Astrocyte (in vitro differentiated cells and primary cell): ENCODE results near the gene SLC35B3. TPM values are rescaled to one million over a fixed set of nuclear protein-coding genes. Genes with fewer than 3 reads are reported as not detected.

ENCODE experiments used
- DNase-seq: peaks from one replicate; pipeline ENCODE4 v3.0.0-alpha.2; 2010; ENCODE audit warnings: low read depth
- FAIRE-seq: peaks from 2 replicates; lab custom pipeline; 2011; peaks lifted over from hg19 to GRCh38; lab: Jason Lieb, UNC
- H2AFZ ChIP-seq: 2 replicates; pipeline ENCODE4 v1.6.0; 2012; ENCODE audit warnings: low read depth, low read length, inconsistent platforms
- H3K27ac ChIP-seq: 2 replicates; pipeline ENCODE4 v1.5.1; 2011; ENCODE audit warnings: low read depth, low read length, inconsistent platforms
- H3K27me3 ChIP-seq: 2 replicates; pipeline ENCODE4 v1.6.0; 2011; ENCODE audit warnings: low read length, inconsistent platforms; ENCODE audit not compliant: insufficient read depth
- H3K36me3 ChIP-seq: 2 replicates; pipeline ENCODE4 v1.5.1; 2011; ENCODE audit warnings: low read length, inconsistent platforms; ENCODE audit not compliant: insufficient read depth
- H3K4me1 ChIP-seq: 2 replicates; pipeline ENCODE4 v1.5.1; 2011; ENCODE audit warnings: low read length, inconsistent platforms; ENCODE audit not compliant: insufficient read depth
- H3K4me2 ChIP-seq: 2 replicates; pipeline ENCODE4 v1.6.0; 2012; ENCODE audit warnings: low read length, inconsistent platforms
- H3K4me3 ChIP-seq: 2 replicates; pipeline ENCODE4 v1.5.1; 2011; ENCODE audit warnings: low read depth, mild to moderate bottlenecking, low read length, inconsistent platforms; ENCODE audit not compliant: insufficient read depth
- H3K79me2 ChIP-seq: 2 replicates; pipeline ENCODE4 v1.6.0; 2012; ENCODE audit warnings: mild to moderate bottlenecking, low read length, inconsistent platforms; ENCODE audit not compliant: insufficient read depth
- H3K9ac ChIP-seq: 2 replicates; pipeline ENCODE4 v1.6.0; 2012; ENCODE audit warnings: mild to moderate bottlenecking, low read length, inconsistent platforms
- H3K9me3 ChIP-seq: 2 replicates; pipeline ENCODE4 v1.5.1; 2012; ENCODE audit warnings: low read depth, mild to moderate bottlenecking, low read length, inconsistent platforms; ENCODE audit not compliant: insufficient read depth
- H4K20me1 ChIP-seq: 2 replicates; pipeline ENCODE4 v1.6.0; 2012; ENCODE audit warnings: low read length, inconsistent platforms; ENCODE audit not compliant: insufficient read depth
- H3K27ac Mint-ChIP-seq: one replicate; pipeline ENCODE4 v1.8.0; 2021; ENCODE audit warnings: mild to moderate bottlenecking, mixed read lengths; ENCODE audit not compliant: unreplicated experiment
- H3K27me3 Mint-ChIP-seq: one replicate; pipeline ENCODE4 v1.8.0; 2021; ENCODE audit warnings: low read depth, mixed read lengths; ENCODE audit not compliant: unreplicated experiment
- H3K36me3 Mint-ChIP-seq: one replicate; pipeline ENCODE4 v1.8.0; 2021; ENCODE audit warnings: low read depth, mixed read lengths; ENCODE audit not compliant: unreplicated experiment
- H3K4me1 Mint-ChIP-seq: one replicate; pipeline ENCODE4 v1.8.0; 2021; ENCODE audit warnings: low read depth, mixed read lengths; ENCODE audit not compliant: unreplicated experiment
- H3K4me3 Mint-ChIP-seq: one replicate; pipeline ENCODE4 v1.8.0; 2021; ENCODE audit warnings: mild to moderate bottlenecking, moderate library complexity, mixed read lengths; ENCODE audit not compliant: unreplicated experiment
- H3K9me3 Mint-ChIP-seq: one replicate; pipeline ENCODE4 v1.8.0; 2021; ENCODE audit warnings: mild to moderate bottlenecking, mixed read lengths; ENCODE audit not compliant: unreplicated experiment
- EZH2 ChIP-seq: IDR thresholded peaks from 2 replicates; pipeline ENCODE4 v1.6.1; 2012; ENCODE audit warnings: mild to moderate bottlenecking, low read length, inconsistent platforms; ENCODE audit not compliant: insufficient read depth
- total RNA-seq: library from RNA; stranded (reverse); gene quantifications from 2 replicates; pipeline ENCODE4 v1.2.1, GENCODE V29; 2021
- TF ChIP-seq, protein P1 (sequence below): IDR thresholded peaks from 2 replicates; pipeline ENCODE4 v1.5.1; 2011; ENCODE audit warnings: low read depth, mild to moderate bottlenecking, inconsistent platforms, low read length, moderate library complexity; ENCODE audit not compliant: insufficient read depth

SLC35B3 gene
- total RNA-seq, 1 donor from 2014 or later: 32.4 TPM

DNA sequence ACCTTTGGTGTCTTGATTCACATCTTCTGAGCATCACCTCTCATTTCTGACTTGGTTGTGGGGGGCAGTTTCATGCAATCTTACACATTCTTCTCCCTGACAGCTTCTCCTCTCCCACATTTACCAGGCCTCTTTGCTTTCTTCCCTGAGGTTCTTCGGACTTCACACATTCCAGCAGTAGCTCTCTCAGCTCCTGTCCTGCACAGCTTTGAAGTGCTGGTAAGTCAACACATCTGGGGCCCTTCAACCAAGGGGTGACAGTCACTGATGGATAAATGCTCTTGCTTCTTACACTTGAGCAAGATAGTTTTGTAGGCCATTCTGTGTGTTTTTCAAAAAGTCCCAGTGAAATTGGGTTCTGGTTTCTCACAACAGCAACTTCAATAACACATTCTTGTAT lies 2.5 kb upstream of the SLC35B3 start:
- H3K9me3 ChIP-seq: no peaks in the 10 kb centered on the region
- Mint-ChIP-seq H3K4me3 (no peak overlapping the region), H3K9me3 (no peaks in the 10 kb centered on the region)

GRCh38 chr6:8436966-8437365 lies 1.6 kb upstream of the SLC35B3 start:
- Histone ChIP-seq H3K27me3 (no peaks in the 10 kb centered on the region), H3K79me2 (peaks cover 34% of the 10 kb centered on the region), H3K4me1 (peaks cover 10% of the 10 kb centered on the region), H3K9me3 (no peaks in the 10 kb centered on the region), H3K4me3 (no peak overlapping the region), H3K9ac (no peak overlapping the region), H3K27ac (no peak overlapping the region), H3K4me2 (no peak overlapping the region), H3K36me3 (no peaks in the 10 kb centered on the region), H2AFZ (no peak overlapping the region), H4K20me1 (no peaks in the 10 kb centered on the region)
- Mint-ChIP-seq H3K27ac (no peak overlapping the region), H3K4me3 (peak overlapping the region; percentile 66), H3K27me3 (no peaks in the 10 kb centered on the region), H3K4me1 (peaks cover 12% of the 10 kb centered on the region), H3K9me3 (no peaks in the 10 kb centered on the region), H3K36me3 (no peaks in the 10 kb centered on the region)
- FAIRE-seq: no peak
- no peak for DNase-seq
- TF ChIP-seq, protein P1, sequence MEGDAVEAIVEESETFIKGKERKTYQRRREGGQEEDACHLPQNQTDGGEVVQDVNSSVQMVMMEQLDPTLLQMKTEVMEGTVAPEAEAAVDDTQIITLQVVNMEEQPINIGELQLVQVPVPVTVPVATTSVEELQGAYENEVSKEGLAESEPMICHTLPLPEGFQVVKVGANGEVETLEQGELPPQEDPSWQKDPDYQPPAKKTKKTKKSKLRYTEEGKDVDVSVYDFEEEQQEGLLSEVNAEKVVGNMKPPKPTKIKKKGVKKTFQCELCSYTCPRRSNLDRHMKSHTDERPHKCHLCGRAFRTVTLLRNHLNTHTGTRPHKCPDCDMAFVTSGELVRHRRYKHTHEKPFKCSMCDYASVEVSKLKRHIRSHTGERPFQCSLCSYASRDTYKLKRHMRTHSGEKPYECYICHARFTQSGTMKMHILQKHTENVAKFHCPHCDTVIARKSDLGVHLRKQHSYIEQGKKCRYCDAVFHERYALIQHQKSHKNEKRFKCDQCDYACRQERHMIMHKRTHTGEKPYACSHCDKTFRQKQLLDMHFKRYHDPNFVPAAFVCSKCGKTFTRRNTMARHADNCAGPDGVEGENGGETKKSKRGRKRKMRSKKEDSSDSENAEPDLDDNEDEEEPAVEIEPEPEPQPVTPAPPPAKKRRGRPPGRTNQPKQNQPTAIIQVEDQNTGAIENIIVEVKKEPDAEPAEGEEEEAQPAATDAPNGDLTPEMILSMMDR: no peak
- TF ChIP-seq EZH2: no peak

More for the DNA sequence above, 2.5 kb upstream of the SLC35B3 start:
- peaks cover 7% of the 10 kb centered on the region for H3K4me1 Mint-ChIP-seq
- Histone ChIP-seq H2AFZ (no peak overlapping the region), H3K27ac (no peak overlapping the region), H3K27me3 (no peaks in the 10 kb centered on the region), H4K20me1 (no peaks in the 10 kb centered on the region), H3K4me2 (no peak overlapping the region), H3K36me3 (no peaks in the 10 kb centered on the region), H3K9ac (no peak overlapping the region), H3K4me1 (peaks cover 10% of the 10 kb centered on the region), H3K79me2 (peaks cover 25% of the 10 kb centered on the region), H3K4me3 (no peak overlapping the region)
- no peak for FAIRE-seq
- TF ChIP-seq EZH2: no peak
- TF ChIP-seq, protein P1: no peak
- DNase-seq: no peak
- H3K36me3 Mint-ChIP-seq: no peaks in the 10 kb centered on the region
- H3K27me3 Mint-ChIP-seq: no peaks in the 10 kb centered on the region
- no peak overlapping the region for H3K27ac Mint-ChIP-seq

DNA sequence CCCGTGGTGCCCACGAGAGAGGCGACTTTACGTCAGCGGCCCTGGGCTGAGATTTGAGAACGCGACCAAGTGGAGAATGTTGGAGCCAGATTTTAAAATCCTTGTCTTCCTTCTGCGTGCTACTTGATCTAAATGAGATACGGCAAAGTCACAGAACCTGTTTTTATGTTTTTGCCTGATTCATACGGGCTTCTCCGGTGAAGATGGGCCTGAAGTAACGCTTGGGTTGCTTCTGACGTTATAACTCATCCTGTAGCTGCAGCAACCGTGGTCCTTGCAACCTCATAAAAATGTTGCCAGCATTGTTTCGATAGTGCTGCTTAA lies 462 bp upstream of the SLC35B3 start:
- Histone ChIP-seq H3K27ac (peak overlapping the region; percentile 93), H3K9me3 (no peaks in the 10 kb centered on the region), H3K4me3 (peak overlapping the region; percentile 76), H3K79me2 (peaks cover 45% of the 10 kb centered on the region), H3K4me1 (peaks cover 10% of the 10 kb centered on the region), H3K9ac (peak overlapping the region; percentile 98), H3K36me3 (no peaks in the 10 kb centered on the region), H2AFZ (peak overlapping the region; percentile 97), H3K4me2 (peak overlapping the region; percentile 92), H3K27me3 (no peaks in the 10 kb centered on the region), H4K20me1 (no peaks in the 10 kb centered on the region)
- DNase-seq (no peak), FAIRE-seq (no peak)
- Mint-ChIP-seq H3K4me3 (peak overlapping the region; percentile 96), H3K27ac (peak overlapping the region; percentile 94), H3K9me3 (no peaks in the 10 kb centered on the region), H3K4me1 (peaks cover 18% of the 10 kb centered on the region), H3K27me3 (no peaks in the 10 kb centered on the region), H3K36me3 (no peaks in the 10 kb centered on the region)
- no peak for TF ChIP-seq EZH2
- TF ChIP-seq, protein P1: no peak
